ENCODE data around the gene GRHL1.

The GRHL1 gene

GRCh38 chr2:9944330-9944758 is 7.1 kb upstream of the GRHL1 start:
- Histone ChIP-seq H3K27ac (ENCODE audit: low read length) (no peak overlapping the region), H3K4me3 (ENCODE audit: low read length) (no peak overlapping the region), H3K9ac (ENCODE audit: low read length) (no peak overlapping the region), H3K4me2 (ENCODE audit: low read length) (no peak overlapping the region), H3K4me1 (ENCODE audit: low read length) (peaks cover 19% of the 10 kb centered on the region), H4K20me1 (ENCODE audit: insufficient read depth, low read length) (no peaks in the 10 kb centered on the region), H3K36me3 (replicated peaks; ENCODE audit: low read depth, low read length) (no peaks in the 10 kb centered on the region), H3K9me3 (ENCODE audit: insufficient read depth, low read length) (no peaks in the 10 kb centered on the region), H3K27me3 (ENCODE audit: low read depth, low read length) (peaks cover 24% of the 10 kb centered on the region), H2AFZ (ENCODE audit: low read depth, low read length) (no peak overlapping the region), H3K79me2 (ENCODE audit: low read length) (no peaks in the 10 kb centered on the region)
- TF ChIP-seq, protein P1, sequence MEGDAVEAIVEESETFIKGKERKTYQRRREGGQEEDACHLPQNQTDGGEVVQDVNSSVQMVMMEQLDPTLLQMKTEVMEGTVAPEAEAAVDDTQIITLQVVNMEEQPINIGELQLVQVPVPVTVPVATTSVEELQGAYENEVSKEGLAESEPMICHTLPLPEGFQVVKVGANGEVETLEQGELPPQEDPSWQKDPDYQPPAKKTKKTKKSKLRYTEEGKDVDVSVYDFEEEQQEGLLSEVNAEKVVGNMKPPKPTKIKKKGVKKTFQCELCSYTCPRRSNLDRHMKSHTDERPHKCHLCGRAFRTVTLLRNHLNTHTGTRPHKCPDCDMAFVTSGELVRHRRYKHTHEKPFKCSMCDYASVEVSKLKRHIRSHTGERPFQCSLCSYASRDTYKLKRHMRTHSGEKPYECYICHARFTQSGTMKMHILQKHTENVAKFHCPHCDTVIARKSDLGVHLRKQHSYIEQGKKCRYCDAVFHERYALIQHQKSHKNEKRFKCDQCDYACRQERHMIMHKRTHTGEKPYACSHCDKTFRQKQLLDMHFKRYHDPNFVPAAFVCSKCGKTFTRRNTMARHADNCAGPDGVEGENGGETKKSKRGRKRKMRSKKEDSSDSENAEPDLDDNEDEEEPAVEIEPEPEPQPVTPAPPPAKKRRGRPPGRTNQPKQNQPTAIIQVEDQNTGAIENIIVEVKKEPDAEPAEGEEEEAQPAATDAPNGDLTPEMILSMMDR (IDR thresholded peaks at IDR 0.05; ENCODE audit: low read depth, low read length) = no peak
- no peak for TF ChIP-seq EZH2phosphoT487 (IDR thresholded peaks at IDR 0.05; ENCODE audit: low read depth)

- H3K27ac ChIP-seq (ENCODE audit: low read length) = no peak overlapping the region
- peaks cover 24% of the 10 kb centered on the region for H3K27me3 ChIP-seq (ENCODE audit: low read depth, low read length)
- no peaks in the 10 kb centered on the region for H3K79me2 ChIP-seq (ENCODE audit: low read length)
- no peaks in the 10 kb centered on the region for H3K9me3 ChIP-seq (ENCODE audit: insufficient read depth, low read length)
- no peaks in the 10 kb centered on the region for H4K20me1 ChIP-seq (ENCODE audit: insufficient read depth, low read length)
- no peaks in the 10 kb centered on the region for H3K36me3 ChIP-seq (replicated peaks; ENCODE audit: low read depth, low read length)
- H3K4me3 ChIP-seq (ENCODE audit: low read length) = no peak overlapping the region
- no peak overlapping the region for H3K4me2 ChIP-seq (ENCODE audit: low read length)
- no peak overlapping the region for H3K9ac ChIP-seq (ENCODE audit: low read length)
- H3K4me1 ChIP-seq (ENCODE audit: low read length) = peaks cover 12% of the 10 kb centered on the region
- TF ChIP-seq, protein P1 (IDR thresholded peaks at IDR 0.05; ENCODE audit: low read depth, low read length) = no peak
- TF ChIP-seq EZH2phosphoT487 (IDR thresholded peaks at IDR 0.05; ENCODE audit: low read depth) = no peak
- H2AFZ ChIP-seq (ENCODE audit: low read depth, low read length) = no peak overlapping the region
Observed at GRCh38 chr2:9945596-9945995, 5.9 kb upstream of the GRHL1 start.

DNA sequence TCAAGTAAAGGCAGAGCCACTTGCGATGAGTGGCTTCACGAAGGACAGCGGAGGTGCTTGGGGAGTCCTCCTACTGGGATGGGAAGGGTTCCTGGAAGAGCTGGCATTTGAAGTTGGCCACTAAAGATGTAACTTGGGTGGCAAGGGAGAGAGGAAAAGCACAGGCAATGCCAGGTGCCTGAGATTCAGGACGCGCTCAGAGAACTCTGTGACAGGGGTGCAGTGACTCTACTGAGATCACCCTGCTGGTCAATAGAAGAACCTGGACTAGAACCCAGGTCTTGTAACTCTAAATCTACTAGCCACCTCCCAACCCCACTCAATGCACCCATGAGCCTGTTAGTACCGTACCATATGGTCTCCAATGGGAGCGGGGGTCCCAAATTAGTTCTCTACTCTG is 5.4 kb upstream of the GRHL1 start:
- Histone ChIP-seq H3K9me3 (ENCODE audit: insufficient read depth, low read length) (no peaks in the 10 kb centered on the region), H4K20me1 (ENCODE audit: insufficient read depth, low read length) (no peaks in the 10 kb centered on the region), H3K79me2 (ENCODE audit: low read length) (no peaks in the 10 kb centered on the region), H3K27ac (ENCODE audit: low read length) (no peak overlapping the region), H3K4me1 (ENCODE audit: low read length) (peaks cover 7% of the 10 kb centered on the region), H3K9ac (ENCODE audit: low read length) (no peak overlapping the region), H3K27me3 (ENCODE audit: low read depth, low read length) (peaks cover 24% of the 10 kb centered on the region), H2AFZ (ENCODE audit: low read depth, low read length) (no peak overlapping the region), H3K4me2 (ENCODE audit: low read length) (no peak overlapping the region), H3K36me3 (replicated peaks; ENCODE audit: low read depth, low read length) (no peaks in the 10 kb centered on the region), H3K4me3 (ENCODE audit: low read length) (no peak overlapping the region)
- TF ChIP-seq EZH2phosphoT487 (IDR thresholded peaks at IDR 0.05; ENCODE audit: low read depth) = no peak
- TF ChIP-seq, protein P1 (IDR thresholded peaks at IDR 0.05; ENCODE audit: low read depth, low read length) = no peak

GRCh38 chr2:9946818-9947217 is 4.7 kb upstream of the GRHL1 start:
- no peak overlapping the region for H3K4me2 ChIP-seq (ENCODE audit: low read length)

More at GRCh38 chr2:9946818-9947217, 4.7 kb upstream of the GRHL1 start:
- H3K27me3 ChIP-seq (ENCODE audit: low read depth, low read length) = peaks cover 24% of the 10 kb centered on the region
- H3K4me1 ChIP-seq (ENCODE audit: low read length) = no peaks in the 10 kb centered on the region; the same call in 1 of the 2 replicates
- H3K27ac ChIP-seq (ENCODE audit: low read length) = no peak overlapping the region
- no peaks in the 10 kb centered on the region for H4K20me1 ChIP-seq (ENCODE audit: insufficient read depth, low read length)
- no peak overlapping the region for H2AFZ ChIP-seq (ENCODE audit: low read depth, low read length)
- no peak overlapping the region for H3K4me3 ChIP-seq (ENCODE audit: low read length)
- H3K9ac ChIP-seq (ENCODE audit: low read length) = no peak overlapping the region
- no peaks in the 10 kb centered on the region for H3K9me3 ChIP-seq (ENCODE audit: insufficient read depth, low read length)
- TF ChIP-seq, protein P1 (IDR thresholded peaks at IDR 0.05; ENCODE audit: low read depth, low read length) = no peak
- no peak for TF ChIP-seq EZH2phosphoT487 (IDR thresholded peaks at IDR 0.05; ENCODE audit: low read depth)
- no peaks in the 10 kb centered on the region for H3K79me2 ChIP-seq (ENCODE audit: low read length)
- no peaks in the 10 kb centered on the region for H3K36me3 ChIP-seq (replicated peaks; ENCODE audit: low read depth, low read length)
